NCI-H2107 (cell line): ENCODE results near the gene SFXN3.
A peak's percentile ranks its signal among the peaks of the same experiment; 100 is the strongest.

ENCODE experiments used
- DNase-seq: peaks from one replicate; lab custom pipeline; 2025; lab: John Stamatoyannopoulos, UW

The SFXN3 gene

DNA sequence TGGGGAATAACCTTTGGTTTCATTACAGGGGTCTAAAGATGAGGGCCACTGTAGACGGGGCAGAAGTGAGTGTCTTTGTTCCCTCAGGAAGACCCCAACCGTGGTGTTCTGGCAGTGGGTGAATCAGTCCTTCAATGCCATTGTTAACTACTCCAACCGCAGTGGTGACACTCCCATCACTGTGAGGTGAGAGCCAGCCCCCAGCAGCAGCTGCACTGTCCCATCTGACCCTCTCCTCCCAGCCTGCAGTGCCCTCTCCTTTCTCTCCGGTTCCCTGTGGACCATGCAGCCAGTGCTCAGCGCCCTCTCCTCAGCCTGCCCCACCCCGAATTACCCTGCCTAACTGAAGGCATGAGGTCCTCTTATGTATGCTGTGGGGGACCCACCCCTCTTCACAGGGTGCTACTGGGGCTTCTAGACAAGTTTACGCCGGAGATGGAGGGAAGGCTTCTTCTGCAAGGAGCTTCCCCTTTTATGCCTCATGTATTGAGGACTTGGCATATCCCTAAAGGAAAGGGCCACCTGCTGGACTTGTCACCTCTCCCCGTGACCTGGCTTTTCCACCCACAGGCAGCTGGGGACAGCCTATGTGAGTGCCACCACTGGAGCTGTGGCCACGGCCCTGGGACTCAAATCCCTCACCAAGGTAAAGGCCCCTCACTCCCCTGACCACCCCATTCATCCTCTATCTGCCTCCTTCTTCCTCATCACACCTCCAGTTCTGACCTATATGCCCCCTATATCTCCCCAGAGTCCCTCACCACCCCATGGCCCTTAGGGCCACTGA, 5.1 kb downstream of the SFXN3 start:
- DNase-seq, result no peak

DNA sequence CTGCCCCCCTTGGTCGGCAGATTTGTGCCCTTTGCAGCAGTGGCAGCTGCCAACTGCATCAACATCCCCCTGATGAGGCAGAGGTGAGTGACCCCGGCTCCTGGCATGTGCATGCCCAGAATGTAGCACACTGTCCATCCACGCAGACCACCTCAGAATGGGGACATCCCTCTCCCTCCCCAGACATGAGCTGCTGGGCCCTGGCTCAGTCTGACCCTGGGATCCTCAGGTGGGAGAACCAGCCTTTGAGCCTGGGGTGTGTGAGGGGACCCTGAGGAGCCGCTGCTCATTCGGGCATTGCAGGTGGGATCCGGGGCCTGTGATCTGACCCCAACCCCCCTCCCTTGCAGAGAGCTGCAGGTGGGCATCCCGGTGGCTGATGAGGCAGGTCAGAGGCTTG, 5.7 kb downstream of the SFXN3 start:
- no peak for DNase-seq

DNA sequence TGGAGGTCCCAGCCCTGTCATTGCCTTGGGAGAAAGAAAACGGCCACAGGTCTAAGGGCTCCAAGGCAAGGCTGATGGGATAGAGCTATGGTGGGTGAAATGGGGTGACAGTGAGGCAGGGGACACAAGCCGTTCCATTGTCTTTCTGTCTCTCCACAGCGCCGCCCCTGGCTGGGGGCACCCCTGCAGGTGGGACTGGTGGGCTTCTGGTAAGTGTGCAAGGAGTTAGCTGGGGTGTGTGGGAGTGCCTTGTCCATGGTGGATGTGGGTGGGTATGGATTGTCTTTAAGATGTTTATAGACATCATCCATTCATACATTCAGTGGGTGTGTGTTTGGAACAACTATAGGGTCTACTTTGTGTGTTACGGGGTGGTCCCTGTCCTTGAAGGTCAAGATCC, 7.5 kb downstream of the SFXN3 start:
- DNase-seq, result no peak

DNA sequence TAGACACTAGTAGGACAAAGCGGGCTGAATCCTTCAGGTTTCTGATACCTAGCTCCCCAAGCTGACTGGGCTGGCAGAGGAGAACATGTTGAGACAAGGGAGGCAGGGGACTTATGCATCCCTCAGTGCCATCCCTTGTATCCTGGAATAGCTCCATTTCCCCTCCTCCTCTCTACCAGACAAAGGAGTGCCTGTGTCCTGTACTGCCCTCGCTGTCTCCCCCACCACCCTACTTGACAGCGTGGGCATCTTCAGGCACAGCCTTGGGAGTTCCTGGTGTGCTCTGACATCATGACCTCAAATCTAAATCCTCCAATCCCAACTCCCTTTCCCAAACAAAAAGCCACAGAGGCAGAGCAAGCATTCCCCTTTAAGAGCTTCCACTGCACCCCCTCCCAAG, 9.0 kb downstream of the SFXN3 start:
- DNase-seq, result no peak

DNA sequence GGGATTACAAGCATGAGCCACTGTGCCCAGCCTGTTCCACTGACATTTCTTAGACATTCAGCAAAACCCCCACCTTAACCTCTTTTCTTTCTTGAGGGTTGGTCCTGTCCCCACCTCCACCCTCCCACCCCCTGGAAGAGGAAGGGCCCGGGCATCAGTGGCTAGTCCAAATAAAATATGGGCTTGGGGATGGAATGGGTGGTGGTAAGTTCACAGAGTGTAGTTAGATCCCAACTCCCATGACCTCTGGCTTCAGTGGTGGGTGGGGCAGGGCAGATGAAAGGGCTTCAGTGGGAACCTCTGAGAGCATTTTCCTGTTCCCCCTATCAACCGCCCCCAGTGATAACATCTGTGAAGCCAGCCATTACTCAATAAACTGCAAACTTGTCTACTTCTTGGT, 9.8 kb downstream of the SFXN3 start:
- DNase-seq, result no peak

DNA sequence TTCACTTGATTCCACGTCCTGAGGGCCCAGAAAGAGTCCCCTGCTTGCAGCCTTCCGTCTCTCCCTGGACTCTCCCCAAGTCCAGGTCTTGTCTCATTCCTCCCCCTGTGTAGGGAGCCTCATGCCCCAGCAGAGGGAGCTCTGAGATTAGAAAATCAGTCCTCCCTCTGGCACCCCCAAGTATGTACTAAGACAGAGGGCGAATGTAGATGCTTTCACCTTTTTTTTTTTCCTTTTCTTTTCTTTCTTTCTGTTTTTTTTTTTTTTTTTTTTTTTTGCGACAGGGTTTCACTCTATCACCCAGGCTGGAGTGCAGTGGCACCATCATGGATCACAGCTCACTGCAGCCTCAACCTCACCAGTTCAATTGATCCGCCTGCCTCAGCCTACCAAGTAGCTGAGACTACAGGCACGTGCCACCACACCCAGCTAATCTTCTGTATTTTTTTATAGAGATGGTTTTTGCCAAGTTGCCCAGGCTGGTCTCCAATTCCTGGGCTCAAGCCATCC, 10.3 kb downstream of the SFXN3 start:
- DNase-seq, result peak; percentile 43

DNA sequence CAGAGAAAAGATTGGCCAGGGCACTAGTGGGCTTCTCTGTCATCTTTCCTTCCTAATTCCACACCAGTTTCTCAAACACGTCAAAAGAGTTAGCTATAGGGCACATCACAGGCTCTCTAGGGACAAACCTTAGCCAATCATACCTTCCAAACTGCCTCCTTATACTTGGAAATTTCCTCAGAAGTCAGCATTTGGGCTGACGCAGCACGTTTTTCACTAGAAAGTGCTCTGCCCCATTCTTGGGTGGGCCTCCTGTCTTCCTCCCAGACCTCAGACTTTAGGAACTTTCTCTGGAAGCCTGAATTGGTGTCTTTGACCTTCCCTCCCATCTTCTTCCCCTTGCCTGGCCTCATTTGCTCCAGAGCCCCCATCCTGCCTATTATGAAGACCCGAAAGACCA, 11.1 kb downstream of the SFXN3 start:
- no peak for DNase-seq

DNA sequence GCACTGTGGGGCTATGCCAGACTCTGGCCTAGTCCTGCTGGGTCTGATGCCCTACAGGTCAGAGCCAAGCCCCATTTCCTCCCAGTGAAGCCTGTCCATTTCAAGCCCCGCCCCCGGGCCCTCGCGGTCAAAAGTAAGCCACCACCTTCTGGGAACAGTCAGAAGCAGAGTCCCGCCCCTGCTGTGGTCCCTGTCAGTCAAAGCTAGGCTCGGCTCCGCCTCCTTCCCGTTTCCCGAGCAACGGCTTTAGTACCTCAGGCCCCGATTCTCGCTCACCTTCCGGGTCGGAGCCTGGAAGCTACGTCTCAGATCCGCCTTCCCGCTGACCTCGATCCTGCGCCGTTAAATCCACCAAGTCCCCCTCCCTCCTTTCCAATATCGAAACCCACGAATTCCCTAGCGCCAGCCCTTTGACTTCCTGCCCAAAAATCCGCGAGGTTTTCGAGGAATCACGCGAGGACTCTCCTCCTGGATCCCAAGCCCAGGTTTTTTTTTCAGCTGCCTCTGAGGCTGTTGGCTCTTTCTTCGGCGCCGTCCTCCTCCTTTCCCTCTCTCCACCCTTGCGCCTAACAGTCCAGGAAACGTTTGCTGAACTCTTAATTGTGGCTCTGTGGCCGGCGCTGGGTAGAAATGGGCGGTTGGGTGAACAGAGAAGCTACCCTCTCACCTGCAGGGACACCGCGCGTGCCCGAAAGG, 11.8 kb downstream of the SFXN3 start:
- DNase-seq, result peak; percentile 95

DNA sequence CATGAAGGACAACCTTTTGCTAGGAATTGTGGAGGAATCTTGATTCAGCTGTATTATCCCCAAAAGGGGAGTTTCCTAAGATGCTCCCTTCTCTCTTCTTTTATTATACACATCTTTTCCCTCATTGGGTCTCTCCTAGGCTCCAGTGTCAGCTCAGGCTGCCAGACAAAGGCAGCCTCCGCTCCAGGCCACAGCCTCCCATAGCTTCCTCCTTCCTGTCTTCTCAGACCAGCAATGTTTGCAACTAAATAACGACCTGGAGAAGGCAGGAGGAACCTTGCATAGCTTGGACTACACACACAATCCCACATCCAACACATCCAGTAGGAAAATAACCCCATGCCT, 12.3 kb downstream of the SFXN3 start:
- DNase-seq, result no peak

DNA sequence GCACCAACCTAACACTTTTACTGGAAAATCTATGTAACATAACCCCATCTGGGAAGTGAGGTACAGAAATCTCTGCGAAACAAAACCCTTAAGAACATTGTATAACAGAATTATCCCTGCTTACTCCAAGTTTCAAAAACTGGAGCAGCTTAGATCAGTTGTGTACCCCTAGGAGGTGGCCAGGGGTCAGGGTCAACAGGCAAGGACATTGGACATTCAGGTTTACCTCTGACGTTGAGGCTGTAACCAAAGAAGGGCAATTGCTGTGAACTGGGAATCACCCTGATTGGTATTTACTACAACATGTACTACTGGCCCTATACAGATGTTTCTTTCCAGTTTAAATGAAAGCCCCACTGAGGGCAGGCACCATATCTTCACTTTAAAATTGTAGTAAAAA, 13.1 kb downstream of the SFXN3 start:
- DNase-seq, result no peak

DNA sequence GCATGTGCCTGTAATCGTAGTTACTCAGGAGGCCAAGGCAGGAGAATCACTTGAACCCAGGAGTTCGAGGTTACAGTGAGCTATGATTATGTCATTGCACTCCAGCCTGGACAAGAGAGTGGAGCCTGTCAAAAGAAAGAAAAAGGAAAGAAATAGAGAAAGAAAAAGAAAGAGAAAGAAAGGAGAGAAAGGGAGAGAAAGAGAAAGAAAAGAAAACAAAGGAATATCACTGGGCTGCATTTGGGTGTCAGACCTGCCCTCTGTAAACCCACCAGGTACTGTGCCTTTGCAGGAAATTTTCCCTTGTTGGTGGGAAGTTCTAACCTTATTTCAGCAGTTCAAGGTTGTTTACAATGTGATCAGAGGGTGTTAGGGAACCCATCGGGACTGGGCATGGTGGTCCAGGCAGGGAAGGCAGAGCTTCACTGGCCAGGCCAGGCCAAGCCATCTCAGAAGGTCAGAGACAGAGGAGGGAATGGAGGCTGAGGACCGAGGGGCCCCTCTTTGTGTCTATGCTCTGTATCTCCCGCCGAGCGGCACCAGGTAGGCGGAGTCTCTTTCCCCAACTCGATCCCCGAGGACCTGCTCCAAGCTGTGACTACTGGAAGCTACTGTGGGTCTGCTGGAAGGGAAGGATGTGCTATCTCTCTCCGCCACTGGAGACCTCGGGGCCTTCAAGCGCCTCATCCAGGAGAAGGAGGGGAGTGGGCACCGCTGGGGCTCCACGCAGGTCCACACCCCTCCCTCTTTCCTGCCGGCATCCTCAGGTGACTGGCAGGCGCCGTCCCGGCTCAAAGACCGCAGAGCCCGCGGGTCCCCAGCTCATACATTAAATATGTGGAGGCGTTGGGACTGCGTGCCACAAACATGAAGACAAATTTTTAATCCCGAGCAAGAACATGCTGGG, 15.6 kb downstream of the SFXN3 start:
- peak; percentile 3 for DNase-seq

DNA sequence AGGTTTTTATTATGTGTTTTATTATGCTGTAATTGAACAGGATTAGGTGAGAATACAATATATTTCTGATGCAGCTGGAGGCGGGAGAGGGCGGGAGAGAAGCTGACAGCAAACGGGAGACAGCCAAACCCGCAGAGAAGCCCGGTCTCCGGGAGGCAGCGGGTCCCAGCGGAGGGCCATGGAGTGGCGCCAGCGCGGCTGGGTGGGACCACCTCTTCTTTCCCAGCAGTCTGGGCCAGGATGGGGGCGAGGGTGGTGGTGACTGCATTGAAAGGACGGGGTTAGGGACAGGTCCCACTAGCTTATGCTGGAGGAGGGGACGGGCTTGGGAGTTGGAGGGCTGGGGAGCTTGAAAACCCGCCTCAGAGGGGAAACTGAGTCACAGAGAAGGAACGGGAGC, 16.2 kb downstream of the SFXN3 start:
- DNase-seq, result no peak

DNA sequence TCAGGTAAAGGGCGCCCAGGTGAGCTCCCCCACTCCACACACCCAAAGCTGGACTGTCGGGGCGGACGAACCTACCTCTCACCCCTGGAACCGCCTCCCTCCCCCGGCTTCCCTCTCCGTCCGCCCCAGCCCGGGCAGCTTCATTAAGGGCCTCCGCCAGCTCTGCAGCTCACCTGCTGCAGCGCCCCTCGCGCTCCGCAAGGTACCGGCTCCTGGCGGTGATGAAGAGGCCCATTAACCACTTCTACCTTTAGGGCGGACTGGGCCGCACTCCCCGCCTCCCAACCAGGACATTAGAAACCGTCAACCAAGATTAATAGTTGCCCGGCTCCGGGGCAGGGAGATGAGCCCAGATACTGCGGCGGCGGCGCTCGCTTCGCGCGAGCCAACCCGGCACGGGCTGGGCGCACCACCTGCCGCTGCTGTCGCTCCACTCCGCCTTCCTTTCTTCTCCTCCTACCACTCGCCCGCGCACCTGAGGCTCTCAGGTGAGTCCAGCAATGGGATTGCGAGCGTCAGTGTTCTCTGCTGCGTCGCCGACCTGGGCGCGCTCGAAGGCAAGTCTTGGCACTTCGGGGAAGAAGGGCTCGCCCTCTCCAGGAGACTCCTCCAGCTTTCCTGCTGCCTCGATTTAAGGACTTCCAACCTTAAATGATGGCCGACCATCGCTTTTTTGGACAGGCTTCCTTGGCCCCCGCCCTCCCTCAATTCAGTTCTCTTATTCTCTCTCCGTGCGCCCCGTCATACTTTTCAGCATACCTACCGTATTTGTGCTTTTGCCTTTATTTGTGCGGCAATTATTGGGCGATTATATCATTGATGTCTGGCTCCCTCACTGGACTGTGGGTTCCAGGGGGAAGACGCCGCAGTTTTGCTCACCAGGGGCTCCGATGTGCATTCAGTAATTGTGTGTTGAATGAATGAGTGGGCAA, 17.2 kb downstream of the SFXN3 start:
- DNase-seq, result peak; percentile 73

DNA sequence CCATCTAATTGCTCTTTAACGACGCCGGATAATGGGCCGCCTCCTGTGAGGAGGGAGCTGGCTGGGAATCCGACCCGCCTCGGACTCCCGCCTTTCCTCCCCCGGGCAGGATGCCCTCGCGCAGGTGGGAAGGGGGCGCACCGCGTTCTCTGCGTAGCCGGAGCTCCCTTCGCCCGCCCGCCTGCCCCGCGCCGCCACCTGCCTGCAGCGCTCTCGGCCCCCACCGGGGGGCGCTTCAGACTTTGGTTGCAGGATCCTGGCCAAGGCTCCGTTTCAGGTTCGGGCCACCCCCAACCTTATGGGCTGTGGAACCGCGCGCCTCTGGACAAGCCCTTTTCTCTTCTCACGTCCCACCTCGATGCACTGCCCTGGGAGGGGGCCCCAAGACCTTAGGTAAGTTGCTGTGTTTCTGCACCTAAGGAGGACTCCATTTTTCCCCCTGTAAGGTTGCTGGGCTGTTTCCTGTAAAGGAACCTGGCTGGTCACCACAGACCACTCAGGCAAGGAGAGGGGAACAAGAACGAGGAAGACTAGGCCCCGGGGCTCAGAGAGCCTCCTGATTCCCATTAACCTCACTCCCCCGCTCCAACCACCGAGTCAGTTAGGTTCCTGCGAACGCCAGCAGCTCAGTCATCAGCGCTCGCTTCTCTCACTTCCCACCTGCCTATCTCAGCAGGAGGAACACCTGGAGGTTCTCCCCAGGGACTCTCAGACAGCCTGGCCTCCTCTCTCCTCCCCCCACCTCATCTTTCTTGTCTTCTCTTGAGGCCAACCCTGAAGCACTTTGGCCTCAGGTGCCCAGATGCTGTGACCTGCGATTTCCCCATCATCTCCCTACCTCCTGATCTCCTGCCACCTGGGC, 19.4 kb downstream of the SFXN3 start:
- peak; percentile 63 for DNase-seq

DNA sequence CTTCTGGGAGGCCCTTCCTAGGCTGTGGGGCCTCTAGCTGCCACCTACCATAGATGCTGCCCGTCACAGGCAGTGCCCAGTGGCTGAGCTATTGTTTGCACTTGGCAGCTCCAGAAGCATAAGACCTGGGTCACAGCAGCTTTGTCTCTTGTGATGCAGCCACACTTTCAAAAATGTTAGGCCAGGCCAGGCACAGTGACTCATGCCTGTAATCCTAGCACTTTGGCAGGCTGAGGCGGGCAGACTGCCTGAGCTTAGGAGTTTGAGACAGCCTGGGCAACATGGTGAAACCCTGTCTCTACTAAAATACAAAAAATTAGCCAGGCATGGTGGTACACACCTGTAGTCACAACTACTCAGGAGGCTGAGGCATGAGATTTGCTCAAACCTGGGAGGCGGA, 21.3 kb downstream of the SFXN3 start:
- DNase-seq, result no peak

DNA sequence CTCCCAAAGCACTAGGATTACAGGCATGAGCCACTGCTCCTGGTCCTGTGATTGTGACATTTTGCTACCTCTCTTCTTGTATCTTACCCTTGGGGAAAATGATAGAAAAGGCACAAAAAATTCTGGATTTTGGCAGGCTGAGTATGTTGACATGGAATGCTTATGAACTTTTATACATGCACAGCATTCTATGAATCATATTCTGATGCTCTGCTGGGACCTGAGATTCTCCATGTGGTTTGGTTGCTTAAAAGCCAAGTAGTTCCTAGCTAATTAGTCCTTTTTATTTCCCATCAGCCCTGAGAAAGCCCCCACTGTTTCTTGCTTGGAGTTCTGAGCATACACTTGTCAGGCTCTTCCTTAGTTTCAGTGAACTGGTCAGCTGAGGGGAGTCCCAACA, 22.5 kb downstream of the SFXN3 start:
- no peak for DNase-seq

DNA sequence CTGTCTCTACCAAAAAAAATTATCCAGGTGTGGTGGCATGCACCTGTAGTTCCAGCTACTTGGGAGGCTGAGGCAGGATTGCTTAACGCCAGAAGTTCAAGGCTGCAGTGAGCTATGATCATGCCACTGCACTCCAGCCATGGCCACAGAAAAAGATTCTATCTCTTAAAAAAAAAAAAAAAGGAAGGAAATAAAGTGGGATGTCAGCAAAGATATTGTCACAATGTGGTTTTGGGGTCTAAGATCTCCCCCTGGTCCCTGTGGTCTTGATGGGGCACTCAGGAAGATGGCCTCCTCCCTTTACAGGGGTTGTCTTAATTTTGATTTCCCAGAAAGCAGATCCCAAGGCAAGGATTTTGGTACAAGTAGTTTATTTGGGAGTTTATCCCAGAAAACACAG, 23.3 kb downstream of the SFXN3 start:
- DNase-seq, result no peak

DNA sequence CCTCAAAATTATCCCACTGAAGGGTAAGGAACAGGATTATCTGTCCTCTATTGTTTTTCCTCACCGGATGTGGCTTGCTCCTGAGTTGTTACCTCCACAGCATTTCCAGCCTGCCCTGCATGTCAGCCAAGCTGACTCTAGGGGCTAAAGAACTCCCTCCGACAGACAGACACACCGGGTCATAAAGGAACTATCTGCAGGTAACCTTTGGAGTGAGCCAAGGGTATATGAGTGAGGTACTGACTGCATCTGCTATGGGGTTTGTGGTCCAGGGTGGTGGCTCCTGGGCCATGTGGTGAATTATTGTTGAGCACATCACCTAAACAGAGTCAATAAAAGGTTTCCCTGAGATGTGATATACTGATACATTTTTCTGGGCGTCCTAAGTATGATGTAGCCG, 23.8 kb downstream of the SFXN3 start:
- no peak for DNase-seq

DNA sequence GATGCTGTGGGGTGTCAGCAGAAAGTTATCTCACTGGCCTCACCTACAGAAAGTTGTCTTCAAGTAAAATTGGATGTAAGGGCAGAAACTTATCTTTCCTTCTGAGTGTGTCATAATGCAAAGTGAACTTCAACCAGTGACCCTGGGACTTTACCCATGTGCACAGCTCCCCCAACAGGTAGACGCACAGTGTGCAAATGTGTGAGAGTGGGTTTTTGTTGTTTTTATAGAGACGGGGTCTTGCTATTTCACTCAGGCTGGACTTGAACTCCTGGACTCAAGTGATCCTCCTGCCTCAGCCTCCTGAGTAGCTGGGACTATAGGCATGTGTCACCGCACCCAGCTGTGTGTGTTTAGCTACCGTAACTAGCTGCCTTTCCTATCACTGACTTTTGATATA, 24.4 kb downstream of the SFXN3 start:
- DNase-seq, result no peak

DNA sequence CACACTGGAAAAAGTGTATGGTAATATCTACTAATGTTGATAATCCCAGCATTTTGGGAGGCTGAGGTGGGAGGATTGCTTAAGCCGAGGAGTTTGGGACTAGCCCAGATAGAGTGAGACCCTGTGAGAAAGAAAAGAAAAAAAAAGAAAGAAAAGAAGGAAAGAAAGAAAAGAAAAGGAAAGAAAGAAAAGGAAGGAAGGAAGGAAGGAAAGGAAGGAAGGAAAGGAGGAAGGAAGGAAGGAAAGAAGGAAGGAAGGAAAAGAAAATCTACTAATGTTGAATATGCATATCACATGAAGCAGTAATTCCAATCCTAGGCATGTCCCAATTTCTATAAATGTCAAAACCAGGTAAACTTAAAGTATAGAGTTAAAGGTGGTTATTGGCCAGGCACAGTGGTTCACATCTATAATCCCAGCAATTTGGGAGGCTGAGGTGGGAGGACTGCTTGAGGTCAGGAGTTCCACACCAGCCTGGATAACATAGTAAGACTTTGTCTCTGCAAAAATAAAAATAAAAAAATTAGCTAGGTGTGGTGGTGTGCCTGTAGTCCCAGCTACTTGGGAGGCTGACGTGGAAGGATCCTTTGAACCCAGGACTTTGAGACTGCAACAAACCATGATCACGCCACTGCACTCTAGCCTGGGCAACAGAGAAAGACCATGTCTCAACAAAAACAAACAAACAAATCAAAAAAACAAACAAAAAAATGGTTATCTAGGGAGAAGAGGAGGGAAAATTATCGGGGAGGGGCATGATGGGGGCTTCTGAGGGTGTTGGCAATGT, 25.5 kb downstream of the SFXN3 start:
- no peak for DNase-seq
